ENCODE data around the gene ARID5A. TPM values are rescaled to one million over a fixed set of nuclear protein-coding genes. Genes with fewer than 3 reads are reported as not detected.

Gene ARID5A
- total RNA-seq, 4 donors from 2014 or later = 9.8 to 113 (median 18.1) TPM

- DNase-seq = no peak
- no peaks in the 10 kb centered on the region for H3K27me3 ChIP-seq
- in situ Hi-C loops (cut with MboI; ENCODE audit: low pct_ligation_motif_present in 1 of 4, low pct_unique_long_range_greater_than_20kb in 1 of 4, low sequenced_read_pairs in 3 of 4) = no loop called here
- peak overlapping the region; percentile 76 to 84 (median 84) for H3K27ac ChIP-seq
- intact Hi-C loops (cut with DNase I; ENCODE audit: low total_unique reads) = no loop called here
- TF ChIP-seq EP300 (IDR thresholded peaks at IDR 0.05; ENCODE audit: low read depth) (no peak), POLR2AphosphoS5 (IDR thresholded peaks at IDR 0.05) (no peak), POLR2A (IDR thresholded peaks at IDR 0.05) (no peak), CTCF (IDR thresholded peaks at IDR 0.05) (no peak)
- H3K36me3 ChIP-seq = no peaks in the 10 kb centered on the region
- H3K9me3 ChIP-seq = no peaks in the 10 kb centered on the region
- WGBS, 2 donors (ENCODE audit: low coverage in 1 of 2) = 90% methylated on average over 9 of the region's 9 CpGs; no CpG with 5 or more reads in 1 of the 2 donors
- H3K4me3 ChIP-seq = no peak overlapping the region
- peaks cover 28 to 61% (median 47%) of the 10 kb centered on the region in 4 donors for H3K4me1 ChIP-seq
These were observed 7.0 kb upstream of the ARID5A start for GRCh38 chr2:96529376-96530143.

- Histone ChIP-seq H3K9me3 (no peaks in the 10 kb centered on the region), H3K36me3 (no peaks in the 10 kb centered on the region), H3K27ac (peak overlapping the region; percentile 76 to 89 (median 84)), H3K4me3 (no peak overlapping the region), H3K4me1 (peaks cover 33 to 66% (median 53%) of the 10 kb centered on the region in 4 donors), H3K27me3 (no peaks in the 10 kb centered on the region)
- no peak for TF ChIP-seq EP300 (IDR thresholded peaks at IDR 0.05; ENCODE audit: low read depth)
- TF ChIP-seq POLR2A (IDR thresholded peaks at IDR 0.05) = no peak
- no peak for TF ChIP-seq POLR2AphosphoS5 (IDR thresholded peaks at IDR 0.05)
- TF ChIP-seq CTCF (IDR thresholded peaks at IDR 0.05) = no peak
- intact Hi-C loops (cut with DNase I; ENCODE audit: low total_unique reads) = no loop called here
- DNase-seq = no peak
- in situ Hi-C loops (cut with MboI; ENCODE audit: low pct_ligation_motif_present in 1 of 4, low pct_unique_long_range_greater_than_20kb in 1 of 4, low sequenced_read_pairs in 3 of 4) = no loop called here
- WGBS, 2 donors (ENCODE audit: low coverage in 1 of 2) = 81% methylated on average over 6 of the region's 6 CpGs; no CpG with 5 or more reads in 1 of the 2 donors
These were observed 6.5 kb upstream of the ARID5A start for GRCh38 chr2:96530144-96530430.

GRCh38 chr2:96530474-96531357 lies 5.8 kb upstream of the ARID5A start:
- no peak for DNase-seq
- Histone ChIP-seq H3K27me3 (no peaks in the 10 kb centered on the region), H3K4me3 (no peak overlapping the region), H3K27ac (peak overlapping the region; percentile 83 to 89 (median 86)), H3K9me3 (no peaks in the 10 kb centered on the region), H3K36me3 (no peaks in the 10 kb centered on the region), H3K4me1 (peaks cover 37 to 72% (median 57%) of the 10 kb centered on the region in 4 donors)
- 60 to 82% methylated on average over 4 to 16 of the region's 16 CpGs for WGBS, 2 donors (ENCODE audit: low coverage in 1 of 2)
- no peak for TF ChIP-seq CTCF (IDR thresholded peaks at IDR 0.05)
- TF ChIP-seq EP300 (IDR thresholded peaks at IDR 0.05; ENCODE audit: low read depth) = no peak
- intact Hi-C loops (cut with DNase I; ENCODE audit: low total_unique reads) = no loop called here
- in situ Hi-C loops (cut with MboI; ENCODE audit: low pct_ligation_motif_present in 1 of 4, low pct_unique_long_range_greater_than_20kb in 1 of 4, low sequenced_read_pairs in 3 of 4) = no loop called here

GRCh38 chr2:96531366-96531765 lies 5.2 kb upstream of the ARID5A start:
- WGBS, 2 donors (ENCODE audit: low coverage in 1 of 2) = 83 to 86% methylated on average over 3 to 9 of the region's 9 CpGs
- DNase-seq = no peak
- H3K4me1 ChIP-seq = peaks cover 37 to 79% (median 61%) of the 10 kb centered on the region in 4 donors
- H3K4me3 ChIP-seq = peak overlapping the region in 3 of 4 donors; percentile 22 to 36 (median 28)
- H3K27me3 ChIP-seq = no peaks in the 10 kb centered on the region
- no peaks in the 10 kb centered on the region for H3K36me3 ChIP-seq
- intact Hi-C loops (cut with DNase I; ENCODE audit: low total_unique reads) (no loop called here), in situ Hi-C loops (cut with MboI; ENCODE audit: low pct_ligation_motif_present in 1 of 4, low pct_unique_long_range_greater_than_20kb in 1 of 4, low sequenced_read_pairs in 3 of 4) (no loop called here)
- H3K27ac ChIP-seq = peak overlapping the region; percentile 83 to 89 (median 86)
- no peaks in the 10 kb centered on the region for H3K9me3 ChIP-seq
- TF ChIP-seq CTCF (IDR thresholded peaks at IDR 0.05) (no peak), POLR2A (IDR thresholded peaks at IDR 0.05) (no peak), EP300 (IDR thresholded peaks at IDR 0.05; ENCODE audit: low read depth) (no peak), POLR2AphosphoS5 (IDR thresholded peaks at IDR 0.05) (no peak)
